ENCODE measurements around the gene DLX1. TPM values are rescaled to one million over a fixed set of nuclear protein-coding genes. Genes with fewer than 3 reads are reported as not detected.

Gene DLX1
- total RNA-seq, 1 experiment from 2014 or later = 2.0 TPM

DNA sequence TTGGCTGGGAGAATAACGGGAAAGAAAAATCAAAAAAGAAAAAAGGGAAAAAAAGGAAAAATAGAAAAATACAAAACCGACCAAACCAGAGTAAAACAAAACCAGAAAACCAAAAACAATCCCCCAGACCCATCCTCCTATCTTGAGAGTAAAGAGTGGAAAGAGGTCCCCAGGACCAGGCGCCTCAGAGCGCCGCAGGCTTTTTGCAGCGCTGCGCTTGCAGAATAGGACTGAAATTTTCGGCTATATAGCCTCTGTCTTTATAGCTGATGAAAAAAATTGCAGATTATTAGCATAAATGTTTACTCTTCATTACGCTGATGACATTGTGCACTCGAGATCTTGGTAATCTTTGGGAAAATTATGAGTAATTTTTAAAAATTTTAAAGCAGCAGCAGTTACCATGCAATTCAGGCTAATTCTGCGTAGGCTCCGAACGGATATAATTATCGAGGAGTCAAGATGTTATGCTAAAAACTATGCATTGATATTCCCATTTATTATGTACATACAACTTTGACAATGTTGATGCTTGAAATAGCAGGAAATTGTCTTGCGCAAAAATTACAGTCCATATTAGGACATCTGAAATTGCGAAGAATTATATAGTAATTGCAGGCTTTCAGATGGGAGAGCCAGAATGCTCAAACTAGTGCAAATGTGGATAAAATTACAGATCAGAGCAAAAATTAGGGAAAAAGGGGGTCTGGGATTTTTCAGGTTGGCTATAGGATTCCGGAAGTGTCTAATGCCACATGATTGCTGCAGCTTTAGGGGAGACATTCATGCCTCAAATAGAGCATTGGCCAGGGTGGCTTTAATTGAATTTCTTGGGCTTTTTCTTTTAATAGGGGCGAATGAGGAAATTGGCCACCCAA is 8.3 kb downstream of the DLX1 start:
- Histone ChIP-seq H3K4me3 (replicated peaks in 1 of 2; ENCODE audit: low read depth in 1 of 2, low read length in 2 of 2) (peak overlapping the region; percentile 73 to 79), H3K4me2 (ENCODE audit: low read length) (peak overlapping the region; percentile 99), H3K79me2 (ENCODE audit: insufficient read depth, low read length) (no peaks in the 10 kb centered on the region), H4K20me1 (ENCODE audit: insufficient read depth) (no peaks in the 10 kb centered on the region), H3K27ac (ENCODE audit: low read depth, low read length) (no peak overlapping the region; the same call in 1 of the 2 replicates), H3K9me3 (ENCODE audit: control insufficient read depth in 1 of 2, insufficient read depth in 1 of 2, low read depth in 1 of 2, low read length in 2 of 2) (no peaks in the 10 kb centered on the region), H3K36me3 (ENCODE audit: control insufficient read depth in 1 of 2, insufficient read depth in 2 of 2, low read length in 2 of 2) (no peaks in the 10 kb centered on the region), H3K4me1 (ENCODE audit: control insufficient read depth in 1 of 2, insufficient read depth in 2 of 2, low read length in 2 of 2) (peaks cover 25 to 42% of the 10 kb centered on the region in 2 experiments), H3K9ac (ENCODE audit: low read length) (peak overlapping the region; percentile 87), H3K27me3 (ENCODE audit: insufficient read depth, low read length) (no peaks in the 10 kb centered on the region), H3K9me2 (ENCODE audit: insufficient read depth) (no peaks in the 10 kb centered on the region), H2AFZ (ENCODE audit: low read depth, low read length, poor library complexity, severe bottlenecking) (no peak overlapping the region)
- TF ChIP-seq CEBPB (IDR thresholded peaks at IDR 0.05; ENCODE audit: low read depth) (no peak), ELF1 (IDR thresholded peaks at IDR 0.05; ENCODE audit: borderline replicate concordance, low read depth) (no peak), CTCF (IDR thresholded peaks at IDR 0.05 in 2 of 3, conservative IDR thresholded peaks at IDR 0.05 in 1 of 3; ENCODE audit: borderline replicate concordance in 1 of 3, insufficient read depth in 1 of 3, low read depth in 2 of 3, low read length in 2 of 3) (no peak), YY1 (IDR thresholded peaks at IDR 0.05; ENCODE audit: extremely low read depth, insufficient replicate concordance, low read depth, low read length) (no peak), CBX3 (IDR thresholded peaks at IDR 0.05; ENCODE audit: low read depth) (no peak), EZH2 (IDR thresholded peaks at IDR 0.05) (no peak), SP1 (IDR thresholded peaks at IDR 0.05; ENCODE audit: low read depth) (no peak), ATF3 (IDR thresholded peaks at IDR 0.05) (no peak), SIN3A (IDR thresholded peaks at IDR 0.05; ENCODE audit: low read depth) (no peak), POLR2A (IDR thresholded peaks at IDR 0.05; ENCODE audit: borderline replicate concordance, extremely low read depth, insufficient read depth, insufficient read length) (no peak), FOSL1 (IDR thresholded peaks at IDR 0.05; ENCODE audit: low read depth) (no peak), ZNF274 (IDR thresholded peaks at IDR 0.05; ENCODE audit: low read depth, low read length) (no peak), POLR2AphosphoS5 (IDR thresholded peaks at IDR 0.05; ENCODE audit: low read depth, low read length) (no peak), JUND (IDR thresholded peaks at IDR 0.05) (no peak), EGR1 (IDR thresholded peaks at IDR 0.05; ENCODE audit: low read depth) (no peak), ZFX (IDR thresholded peaks at IDR 0.05) (no peak)
- TF ChIP-seq, protein P1, sequence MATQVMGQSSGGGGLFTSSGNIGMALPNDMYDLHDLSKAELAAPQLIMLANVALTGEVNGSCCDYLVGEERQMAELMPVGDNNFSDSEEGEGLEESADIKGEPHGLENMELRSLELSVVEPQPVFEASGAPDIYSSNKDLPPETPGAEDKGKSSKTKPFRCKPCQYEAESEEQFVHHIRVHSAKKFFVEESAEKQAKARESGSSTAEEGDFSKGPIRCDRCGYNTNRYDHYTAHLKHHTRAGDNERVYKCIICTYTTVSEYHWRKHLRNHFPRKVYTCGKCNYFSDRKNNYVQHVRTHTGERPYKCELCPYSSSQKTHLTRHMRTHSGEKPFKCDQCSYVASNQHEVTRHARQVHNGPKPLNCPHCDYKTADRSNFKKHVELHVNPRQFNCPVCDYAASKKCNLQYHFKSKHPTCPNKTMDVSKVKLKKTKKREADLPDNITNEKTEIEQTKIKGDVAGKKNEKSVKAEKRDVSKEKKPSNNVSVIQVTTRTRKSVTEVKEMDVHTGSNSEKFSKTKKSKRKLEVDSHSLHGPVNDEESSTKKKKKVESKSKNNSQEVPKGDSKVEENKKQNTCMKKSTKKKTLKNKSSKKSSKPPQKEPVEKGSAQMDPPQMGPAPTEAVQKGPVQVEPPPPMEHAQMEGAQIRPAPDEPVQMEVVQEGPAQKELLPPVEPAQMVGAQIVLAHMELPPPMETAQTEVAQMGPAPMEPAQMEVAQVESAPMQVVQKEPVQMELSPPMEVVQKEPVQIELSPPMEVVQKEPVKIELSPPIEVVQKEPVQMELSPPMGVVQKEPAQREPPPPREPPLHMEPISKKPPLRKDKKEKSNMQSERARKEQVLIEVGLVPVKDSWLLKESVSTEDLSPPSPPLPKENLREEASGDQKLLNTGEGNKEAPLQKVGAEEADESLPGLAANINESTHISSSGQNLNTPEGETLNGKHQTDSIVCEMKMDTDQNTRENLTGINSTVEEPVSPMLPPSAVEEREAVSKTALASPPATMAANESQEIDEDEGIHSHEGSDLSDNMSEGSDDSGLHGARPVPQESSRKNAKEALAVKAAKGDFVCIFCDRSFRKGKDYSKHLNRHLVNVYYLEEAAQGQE (IDR thresholded peaks at IDR 0.05; ENCODE audit: low read depth) = no peak
- TF ChIP-seq, protein P2, sequence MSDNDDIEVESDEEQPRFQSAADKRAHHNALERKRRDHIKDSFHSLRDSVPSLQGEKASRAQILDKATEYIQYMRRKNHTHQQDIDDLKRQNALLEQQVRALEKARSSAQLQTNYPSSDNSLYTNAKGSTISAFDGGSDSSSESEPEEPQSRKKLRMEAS (IDR thresholded peaks at IDR 0.05) = no peak
- ChIA-PET CTCF (no interaction called here), RAD21 (ENCODE audit: low non-redundant PET in 1 of 2, low total read pairs in 2 of 2, uncharacterized antibody in 2 of 2, unreplicated experiment in 2 of 2) (no interaction called here), POLR2A (interaction anchor here (1.0 kb wide), 1 partner anchor 9 kb away, joined by 3 read pairs; the partner anchor contains the start of gene DLX2)
- no peak for DNase-seq (ENCODE audit: low read depth, low spot score)
- BruUV-seq (replicated peaks) = no TSS peak
- intact Hi-C loops (cut with micrococcal nuclease) = loop anchor here (10.0 kb wide), 1 partner anchor 169 kb away; the partner anchor contains the start of gene HAT1
- no peak for ATAC-seq
